Neural cell (in vitro differentiated cells): ENCODE data around the gene STXBP4. TPM values are rescaled to one million over a fixed set of nuclear protein-coding genes. Genes with fewer than 3 reads are reported as not detected.

ENCODE experiments used
- H2AFZ ChIP-seq: fragments of 200-600, 300-800 bp; sonication (generic), shearing (Covaris generic); 2 replicates; pipeline ENCODE4 v1.6.0; 2014; ENCODE audit warnings: low read depth, mild to moderate bottlenecking, antibody characterized with exemption, low read length, moderate library complexity
- H3F3A ChIP-seq: fragments of 200-600 bp; shearing (Covaris generic); 2 replicates; pipeline ENCODE4 v1.6.1; 2016; ENCODE audit warnings: mild to moderate bottlenecking, moderate library complexity, mixed read lengths, antibody characterized with exemption, low read length; ENCODE audit not compliant: insufficient read depth, poor library complexity, severe bottlenecking
- H3K27ac ChIP-seq: fragments of 200-600, 300-800 bp; sonication (generic), shearing (Covaris generic); 2 replicates; pipeline ENCODE4 v1.5.1; 2014; ENCODE audit warnings: mild to moderate bottlenecking, low read length, moderate library complexity
- H3K27me3 ChIP-seq: fragments of 300-800, 200-600 bp; sonication (generic), shearing (Covaris generic); 2 replicates; pipeline ENCODE4 v1.6.0; 2014; ENCODE audit warnings: mild to moderate bottlenecking, low read depth, low read length, moderate library complexity; ENCODE audit not compliant: insufficient read depth
- H3K36me3 ChIP-seq: fragments of 300-800, 200-600 bp; sonication (generic), shearing (Covaris generic); 2 replicates; pipeline ENCODE4 v1.5.1; 2014; ENCODE audit warnings: mild to moderate bottlenecking, antibody characterized with exemption, low read length, moderate library complexity; ENCODE audit not compliant: insufficient read depth
- H3K4me2 ChIP-seq: fragments of 300-800, 200-600 bp; sonication (generic), shearing (Covaris generic); 2 replicates; pipeline ENCODE4 v1.6.0; 2014; ENCODE audit warnings: mild to moderate bottlenecking, low read length
- H3K4me3 ChIP-seq: fragments of 300-800, 200-600 bp; sonication (generic), shearing (Covaris generic); 2 replicates; pipeline ENCODE4 v1.5.1; 2014; ENCODE audit warnings: mild to moderate bottlenecking, low read length, moderate library complexity
- H3K79me2 ChIP-seq: fragments of 200-600 bp; shearing (Covaris generic); replicated peaks from 2 replicates; pipeline ENCODE4 v1.6.0; 2014; ENCODE audit warnings: mild to moderate bottlenecking, low read length, moderate library complexity; ENCODE audit not compliant: insufficient read depth
- H3K9ac ChIP-seq: fragments of 300-800, 200-600 bp; sonication (generic), shearing (Covaris generic); 2 replicates; pipeline ENCODE4 v1.6.1; 2016; ENCODE audit warnings: mild to moderate bottlenecking, low read length, mixed read lengths
- H3K9me2 ChIP-seq: fragments of 200-600 bp; shearing (Covaris generic); 2 replicates; pipeline ENCODE4 v1.6.1; 2016; ENCODE audit warnings: mild to moderate bottlenecking, low read length, mixed read lengths; ENCODE audit not compliant: insufficient read depth
- H3K9me3 ChIP-seq: fragments of 200-600, 300-800 bp; sonication (generic), shearing (Covaris generic); 2 replicates; pipeline ENCODE4 v1.6.1; 2016; ENCODE audit warnings: mild to moderate bottlenecking, mixed run types, low read length, moderate library complexity, mixed read lengths
- H4K20me1 ChIP-seq: fragments of 200-600 bp; shearing (Covaris generic); 2 replicates; pipeline ENCODE4 v1.6.1; 2016; ENCODE audit warnings: mild to moderate bottlenecking, mixed run types; ENCODE audit not compliant: insufficient read depth
- EP300 ChIP-seq: fragments of 450-650 bp; conservative IDR thresholded peaks from 2 replicates; pipeline ENCODE4 v1.6.1; 2014; ENCODE audit warnings: antibody characterized with exemption, mild to moderate bottlenecking, moderate library complexity; ENCODE audit not compliant: poor library complexity, severe bottlenecking
- EZH2 ChIP-seq: fragments of 200-600, 300-800 bp; shearing (Covaris generic), sonication (generic); IDR thresholded peaks from 2 replicates; pipeline ENCODE4 v1.6.1; 2014; ENCODE audit warnings: antibody characterized with exemption, low read length, borderline replicate concordance, mild to moderate bottlenecking; ENCODE audit not compliant: insufficient read depth, poor library complexity, severe bottlenecking
- MXI1 ChIP-seq: fragments of 450-650 bp; conservative IDR thresholded peaks from 2 replicates; pipeline ENCODE4 v1.6.1; 2014; ENCODE audit warnings: antibody characterized with exemption, mild to moderate bottlenecking; ENCODE audit not compliant: poor library complexity, severe bottlenecking
- POLR2AphosphoS5 ChIP-seq: IDR thresholded peaks from 2 replicates; pipeline ENCODE4 v1.6.1; 2012
- RAD21 ChIP-seq: fragments of 450-650 bp; conservative IDR thresholded peaks from 2 replicates; pipeline ENCODE4 v1.6.1; 2014; ENCODE audit warnings: antibody characterized with exemption, mild to moderate bottlenecking, moderate library complexity
- SMC3 ChIP-seq: fragments of 450-650 bp; conservative IDR thresholded peaks from 2 replicates; pipeline ENCODE4 v1.6.1; 2014; ENCODE audit warnings: antibody characterized with exemption, mild to moderate bottlenecking, moderate library complexity; ENCODE audit not compliant: poor library complexity
- TAF1 ChIP-seq: IDR thresholded peaks from 2 replicates; pipeline ENCODE4 v1.6.1; 2012; ENCODE audit warnings: low read depth
- polyA minus RNA-seq: library from RNA; depleted of rRNA, polyadenylated mRNA; stranded (reverse); fragments of >200 nt; gene quantifications from 2 replicates; pipeline ENCODE4 v1.2.3, GENCODE V29; 2014
- polyA plus RNA-seq: library from polyadenylated mRNA; depleted of rRNA; stranded (reverse); fragments of >200 nt; gene quantifications from 2 replicates; pipeline ENCODE4 v1.2.3, GENCODE V29; 2014
- TF ChIP-seq, protein P1 (sequence below): IDR thresholded peaks from 2 replicates; pipeline ENCODE4 v1.6.1; 2012; ENCODE audit warnings: borderline replicate concordance
- TF ChIP-seq, protein P2 (sequence below): fragments of 450-650 bp; IDR thresholded peaks from 2 replicates; pipeline ENCODE4 v1.5.1; 2014; ENCODE audit warnings: antibody characterized with exemption, mild to moderate bottlenecking, moderate library complexity; ENCODE audit not compliant: poor library complexity, severe bottlenecking

Gene STXBP4, protein sequence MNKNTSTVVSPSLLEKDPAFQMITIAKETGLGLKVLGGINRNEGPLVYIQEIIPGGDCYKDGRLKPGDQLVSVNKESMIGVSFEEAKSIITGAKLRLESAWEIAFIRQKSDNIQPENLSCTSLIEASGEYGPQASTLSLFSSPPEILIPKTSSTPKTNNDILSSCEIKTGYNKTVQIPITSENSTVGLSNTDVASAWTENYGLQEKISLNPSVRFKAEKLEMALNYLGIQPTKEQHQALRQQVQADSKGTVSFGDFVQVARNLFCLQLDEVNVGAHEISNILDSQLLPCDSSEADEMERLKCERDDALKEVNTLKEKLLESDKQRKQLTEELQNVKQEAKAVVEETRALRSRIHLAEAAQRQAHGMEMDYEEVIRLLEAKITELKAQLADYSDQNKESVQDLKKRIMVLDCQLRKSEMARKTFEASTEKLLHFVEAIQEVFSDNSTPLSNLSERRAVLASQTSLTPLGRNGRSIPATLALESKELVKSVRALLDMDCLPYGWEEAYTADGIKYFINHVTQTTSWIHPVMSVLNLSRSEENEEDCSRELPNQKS
- polyA plus RNA-seq, result 8.1 and 21.3 TPM in 2 replicates
- polyA minus RNA-seq, result 39.0 and 77.9 TPM in 2 replicates

DNA sequence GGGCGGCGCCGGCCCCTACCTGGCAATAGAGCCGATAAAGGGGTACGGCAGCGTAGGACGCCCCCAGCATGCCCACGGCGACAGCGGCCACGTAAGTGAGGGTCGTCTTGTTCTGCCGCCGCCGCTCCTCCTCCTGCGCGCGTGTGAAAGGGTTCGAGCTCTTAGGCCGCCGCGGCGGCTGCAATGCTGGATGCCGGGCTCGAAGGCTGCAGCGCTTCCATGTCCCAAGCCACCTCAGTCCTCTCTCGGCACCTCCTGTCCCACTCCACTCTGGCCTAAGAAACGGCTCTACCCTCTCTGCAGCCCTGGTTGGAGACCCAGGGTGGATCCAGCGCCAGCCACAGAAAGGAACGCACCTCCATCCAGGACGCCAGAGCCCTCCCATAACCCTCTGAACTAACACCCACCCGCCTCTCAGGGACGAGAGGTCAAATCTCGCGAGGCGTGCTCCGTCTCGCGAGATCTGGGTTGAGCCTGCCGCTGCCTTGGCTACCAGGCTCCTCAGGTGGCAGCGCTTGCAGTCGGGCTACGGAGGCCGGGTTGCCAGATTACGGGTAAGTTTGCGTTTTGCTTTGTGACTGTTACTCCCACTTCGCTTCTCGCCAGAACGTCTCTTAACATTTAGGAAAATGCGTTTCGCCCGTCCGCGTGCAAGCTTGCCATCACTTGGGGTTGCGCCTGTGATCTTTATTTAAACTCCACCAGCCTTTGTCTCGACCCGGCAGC, at the start of gene STXBP4, which contains the start of gene COX11:
STXBP4 (plus strand) TSS at position 504 of the 726 bp plus-strand sequence. CDS start 17,455 bp downstream, outside the sequence.
COX11 (minus strand) TSS at position 393 of the 726 bp plus-strand sequence; CDS start at position 385, 8 bp downstream.
- peak within 1 kb of the TSS; percentile 78 for H3K4me3 ChIP-seq
- H2AFZ ChIP-seq, result peak within 1 kb of the TSS; percentile 87
- no peaks in the 10 kb centered on the region for H3K9me2 ChIP-seq
- H3K79me2 ChIP-seq, result peaks cover 58% of the 10 kb centered on the region
- peak within 1 kb of the TSS; percentile 94 for H3K4me2 ChIP-seq
- no peaks in the 10 kb centered on the region for H3K27me3 ChIP-seq
- H4K20me1 ChIP-seq, result no peaks in the 10 kb centered on the region
- TF ChIP-seq, protein P1, sequence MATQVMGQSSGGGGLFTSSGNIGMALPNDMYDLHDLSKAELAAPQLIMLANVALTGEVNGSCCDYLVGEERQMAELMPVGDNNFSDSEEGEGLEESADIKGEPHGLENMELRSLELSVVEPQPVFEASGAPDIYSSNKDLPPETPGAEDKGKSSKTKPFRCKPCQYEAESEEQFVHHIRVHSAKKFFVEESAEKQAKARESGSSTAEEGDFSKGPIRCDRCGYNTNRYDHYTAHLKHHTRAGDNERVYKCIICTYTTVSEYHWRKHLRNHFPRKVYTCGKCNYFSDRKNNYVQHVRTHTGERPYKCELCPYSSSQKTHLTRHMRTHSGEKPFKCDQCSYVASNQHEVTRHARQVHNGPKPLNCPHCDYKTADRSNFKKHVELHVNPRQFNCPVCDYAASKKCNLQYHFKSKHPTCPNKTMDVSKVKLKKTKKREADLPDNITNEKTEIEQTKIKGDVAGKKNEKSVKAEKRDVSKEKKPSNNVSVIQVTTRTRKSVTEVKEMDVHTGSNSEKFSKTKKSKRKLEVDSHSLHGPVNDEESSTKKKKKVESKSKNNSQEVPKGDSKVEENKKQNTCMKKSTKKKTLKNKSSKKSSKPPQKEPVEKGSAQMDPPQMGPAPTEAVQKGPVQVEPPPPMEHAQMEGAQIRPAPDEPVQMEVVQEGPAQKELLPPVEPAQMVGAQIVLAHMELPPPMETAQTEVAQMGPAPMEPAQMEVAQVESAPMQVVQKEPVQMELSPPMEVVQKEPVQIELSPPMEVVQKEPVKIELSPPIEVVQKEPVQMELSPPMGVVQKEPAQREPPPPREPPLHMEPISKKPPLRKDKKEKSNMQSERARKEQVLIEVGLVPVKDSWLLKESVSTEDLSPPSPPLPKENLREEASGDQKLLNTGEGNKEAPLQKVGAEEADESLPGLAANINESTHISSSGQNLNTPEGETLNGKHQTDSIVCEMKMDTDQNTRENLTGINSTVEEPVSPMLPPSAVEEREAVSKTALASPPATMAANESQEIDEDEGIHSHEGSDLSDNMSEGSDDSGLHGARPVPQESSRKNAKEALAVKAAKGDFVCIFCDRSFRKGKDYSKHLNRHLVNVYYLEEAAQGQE, result no peak
- TF ChIP-seq EZH2 (no peak), MXI1 (peak; percentile 74), POLR2AphosphoS5 (peak; percentile 89), EP300 (no peak), RAD21 (peak; percentile 48), SMC3 (peak; percentile 62), TAF1 (peak; percentile 57)
- TF ChIP-seq, protein P2, sequence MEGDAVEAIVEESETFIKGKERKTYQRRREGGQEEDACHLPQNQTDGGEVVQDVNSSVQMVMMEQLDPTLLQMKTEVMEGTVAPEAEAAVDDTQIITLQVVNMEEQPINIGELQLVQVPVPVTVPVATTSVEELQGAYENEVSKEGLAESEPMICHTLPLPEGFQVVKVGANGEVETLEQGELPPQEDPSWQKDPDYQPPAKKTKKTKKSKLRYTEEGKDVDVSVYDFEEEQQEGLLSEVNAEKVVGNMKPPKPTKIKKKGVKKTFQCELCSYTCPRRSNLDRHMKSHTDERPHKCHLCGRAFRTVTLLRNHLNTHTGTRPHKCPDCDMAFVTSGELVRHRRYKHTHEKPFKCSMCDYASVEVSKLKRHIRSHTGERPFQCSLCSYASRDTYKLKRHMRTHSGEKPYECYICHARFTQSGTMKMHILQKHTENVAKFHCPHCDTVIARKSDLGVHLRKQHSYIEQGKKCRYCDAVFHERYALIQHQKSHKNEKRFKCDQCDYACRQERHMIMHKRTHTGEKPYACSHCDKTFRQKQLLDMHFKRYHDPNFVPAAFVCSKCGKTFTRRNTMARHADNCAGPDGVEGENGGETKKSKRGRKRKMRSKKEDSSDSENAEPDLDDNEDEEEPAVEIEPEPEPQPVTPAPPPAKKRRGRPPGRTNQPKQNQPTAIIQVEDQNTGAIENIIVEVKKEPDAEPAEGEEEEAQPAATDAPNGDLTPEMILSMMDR, result peak; percentile 70
- no peaks in the 10 kb centered on the region for H3K36me3 ChIP-seq
- H3F3A ChIP-seq, result no peaks in the 10 kb centered on the region
- H3K9me3 ChIP-seq, result no peaks in the 10 kb centered on the region
- H3K27ac ChIP-seq, result peak within 1 kb of the TSS; percentile 92
- H3K9ac ChIP-seq, result peak within 1 kb of the TSS; percentile 92

DNA sequence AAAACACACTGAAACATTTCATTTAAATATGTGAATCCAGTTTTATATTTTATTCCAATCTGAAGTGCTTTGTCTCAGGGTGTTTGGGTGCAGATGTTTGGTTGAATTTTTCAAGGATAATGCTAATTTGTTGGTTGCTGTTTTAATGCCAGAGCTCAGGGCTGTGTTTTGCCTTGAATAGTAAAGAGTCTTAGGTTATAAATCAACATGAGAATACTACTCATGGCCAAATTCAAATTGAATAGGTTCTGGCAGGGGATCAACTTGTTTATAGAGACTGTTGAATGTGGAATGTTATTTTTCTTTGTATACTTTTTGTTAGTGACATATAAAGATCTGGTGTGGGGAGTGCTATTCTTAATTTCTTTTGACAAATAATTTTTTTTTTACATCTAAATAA, 49.1 kb upstream of the STXBP4 start:
- H3K27me3 ChIP-seq, result no peaks in the 10 kb centered on the region
- H3K9me2 ChIP-seq, result no peaks in the 10 kb centered on the region
- no peaks in the 10 kb centered on the region for H4K20me1 ChIP-seq
- no peak overlapping the region for H3K27ac ChIP-seq
- H3K9me3 ChIP-seq, result no peaks in the 10 kb centered on the region
- no peak overlapping the region for H3K9ac ChIP-seq
- H2AFZ ChIP-seq, result no peak overlapping the region
- no peaks in the 10 kb centered on the region for H3K79me2 ChIP-seq
- H3K36me3 ChIP-seq, result no peaks in the 10 kb centered on the region
- H3K4me2 ChIP-seq, result no peak overlapping the region
- no peaks in the 10 kb centered on the region for H3F3A ChIP-seq
- no peak for TF ChIP-seq POLR2AphosphoS5
- no peak for TF ChIP-seq SMC3
- TF ChIP-seq EP300, result no peak
- H3K4me3 ChIP-seq, result no peak overlapping the region
